HepG2 (cell line): ENCODE measurements around the gene C20orf204. TPM values are rescaled to one million over a fixed set of nuclear protein-coding genes. Genes with fewer than 3 reads are reported as not detected.

Experiments
- ATAD3A ChIP-seq: sonication (generic); formaldehyde crosslinking; IDR thresholded peaks from 2 replicates; pipeline ENCODE4 v1.4.0; 2020; ENCODE audit warnings: missing genetic modification reagents
- FIP1L1 ChIP-seq: fragments of 200-400 bp; formaldehyde crosslinking; IDR thresholded peaks from 2 replicates; pipeline ENCODE4 v1.6.1; 2018; ENCODE audit warnings: low read depth, mild to moderate bottlenecking, low read length, moderate library complexity, borderline replicate concordance; ENCODE audit not compliant: insufficient read depth
- HIVEP1 ChIP-seq: sonication (generic); formaldehyde crosslinking; IDR thresholded peaks from 2 replicates; pipeline ENCODE4 v1.4.0; 2020; ENCODE audit warnings: mild to moderate bottlenecking, missing genetic modification reagents
- KLF9 ChIP-seq: IDR thresholded peaks from 2 replicates; pipeline ENCODE4 v1.6.1; 2016; ENCODE audit warnings: low read depth
- MXD3 ChIP-seq: IDR thresholded peaks from 2 replicates; pipeline ENCODE4 v1.6.1; 2016; ENCODE audit warnings: mild to moderate bottlenecking, missing biosample characterization, missing genetic modification reagents
- NFAT5 ChIP-seq: sonication (generic); formaldehyde crosslinking; IDR thresholded peaks from 2 replicates; pipeline ENCODE4 v1.4.0; 2020; ENCODE audit warnings: missing genetic modification reagents
- SOX13 ChIP-seq, 3 experiments: fragments of 450-650 bp in 1 of 3; sonication (generic) in 1 of 3; formaldehyde crosslinking in 1 of 3; IDR thresholded peaks in 2 of 3; conservative IDR thresholded peaks in 1 of 3; 2 replicates each; pipeline versions ENCODE4 v1.5.0 to v1.6.1; 2016 to 2020; ENCODE audit warnings: antibody characterized with exemption in 1 of 3, mild to moderate bottlenecking in 1 of 3, missing compliant biosample characterization in 1 of 3, missing genetic modification reagents in 1 of 3, moderate library complexity in 1 of 3
- THRA ChIP-seq: sonication (generic); formaldehyde crosslinking; IDR thresholded peaks from 2 replicates; pipeline ENCODE4 v1.4.0; 2020; ENCODE audit warnings: missing genetic modification reagents, borderline replicate concordance
- ZBTB34 ChIP-seq: sonication (generic); formaldehyde crosslinking; IDR thresholded peaks from 2 replicates; pipeline ENCODE4 v1.8.0; 2022; ENCODE audit warnings: mild to moderate bottlenecking, missing genetic modification reagents
- ZBTB39 ChIP-seq: sonication (generic); formaldehyde crosslinking; IDR thresholded peaks from 2 replicates; pipeline ENCODE4 v1.5.0; 2020; ENCODE audit warnings: missing genetic modification reagents
- ZBTB7A ChIP-seq: sonication (generic); formaldehyde crosslinking; IDR thresholded peaks from 2 replicates; pipeline ENCODE4 v1.8.0; 2022; ENCODE audit warnings: mild to moderate bottlenecking, missing genetic modification reagents
- ZNF160 ChIP-seq: sonication (generic); formaldehyde crosslinking; IDR thresholded peaks from 2 replicates; pipeline ENCODE4 v1.8.0; 2022; ENCODE audit warnings: mild to moderate bottlenecking, inconsistent platforms, missing genetic modification reagents
- ZNF724P ChIP-seq: sonication (generic); formaldehyde crosslinking; IDR thresholded peaks from 2 replicates; pipeline ENCODE4 v1.8.0; 2022; ENCODE audit warnings: missing genetic modification reagents, borderline replicate concordance
- ZNF83 ChIP-seq: sonication (generic); formaldehyde crosslinking; IDR thresholded peaks from 2 replicates; pipeline ENCODE4 v1.4.0; 2020; ENCODE audit warnings: missing genetic modification reagents, mild to moderate bottlenecking, borderline replicate concordance
- polyA plus RNA-seq, 8 experiments: library from polyadenylated mRNA; depleted of rRNA in 3 of 8; stranded (reverse) in 7 of 8; unstranded in 1 of 8; fragments of >200 nt; fragmentation: Illumina TruSeq in 4 of 8; extraction: Trizol in 4 of 8; gene quantifications; 2 replicates each; pipeline versions ENCODE4 v1.2.1 to v1.2.3, GENCODE V29; 2011 to 2016; ENCODE audit warnings: low read depth in 4 of 8, missing spikeins in 1 of 8, mixed read lengths in 1 of 8; ENCODE audit not compliant: insufficient read depth in 1 of 8
- total RNA-seq, 5 experiments: library from RNA; depleted of rRNA; stranded (reverse); fragments of >200 nt; fragmentation: Illumina TruSeq; extraction: Trizol; gene quantifications; 2 replicates each; pipeline ENCODE4 v1.2.3, GENCODE V29; 2016; ENCODE audit warnings: low read depth in 1 of 5

C20orf204 gene
- total and polyA plus RNA-seq, 2 of the 13 experiments (the other 11 are each of a cell fraction or from before 2014, with no cell fraction given): 22.1 to 80.0 TPM

GRCh38 chr20:64079273-64080012, 43.5 kb downstream of the C20orf204 start, which contains the start of gene RGS19 (continued):
- TF ChIP-seq THRA (CRISPR knock-in tag) (no peak; the same call in 1 of the 2 replicates), ZNF83 (0 out of 2 replicates have a peak, but pooled peaks have one; percentile 26), ZNF724P (0 out of 2 replicates have a peak, but pooled peaks have one; percentile 62), ZBTB34 (CRISPR knock-in tag) (no peak), ZBTB39 (CRISPR knock-in tag) (no peak), ATAD3A (CRISPR knock-in tag) (no peak), NFAT5 (CRISPR knock-in tag) (no peak), MXD3 (CRISPR knock-in tag) (peak; percentile 80; the same call in 1 of the 2 replicates), SOX13 (IDR thresholded peaks at IDR 0.05) (no peak), SOX13 (CRISPR knock-in tag; conservative IDR thresholded peaks at IDR 0.05 in 1 of 2, IDR thresholded peaks at IDR 0.05 in 1 of 2) (no peak), ZBTB7A (peak; percentile 57), HIVEP1 (CRISPR knock-in tag) (0 out of 2 replicates have a peak, but pooled peaks have one; percentile 43), ZNF160 (CRISPR knock-in tag) (no peak), FIP1L1 (no peak), KLF9 (no peak)
